ENCODE data around the gene DENND5A.
A peak's percentile ranks its signal among the peaks of the same experiment; 100 is the strongest.
"Not testable (repeated sequence)": the region's sequence is repeated elsewhere in the genome, so short reads cannot be mapped to it uniquely, and the experiment has no call there.

The DENND5A gene

GRCh38 chr11:9230296-9230695, 34.9 kb downstream of the DENND5A start:
- no peak overlapping the region for H3K4me3 ChIP-seq (ENCODE audit: low read depth, low read length)
- DNase-seq (ENCODE audit: low read depth) = no peak
- in situ Hi-C loops (cut with HindIII; ENCODE audit: low sequenced_read_pairs) = no loop called here
- no peak for TF ChIP-seq CTCF (IDR thresholded peaks at IDR 0.05; ENCODE audit: low read depth, low read length, missing control alignments)

- DNase-seq (ENCODE audit: low read depth) = no peak
- in situ Hi-C loops (cut with HindIII; ENCODE audit: low sequenced_read_pairs) = no loop called here
- TF ChIP-seq CTCF (IDR thresholded peaks at IDR 0.05; ENCODE audit: low read depth, low read length, missing control alignments) = no peak
- no peak overlapping the region for H3K4me3 ChIP-seq (ENCODE audit: low read depth, low read length)
Observed at GRCh38 chr11:9228091-9228490, 37.1 kb downstream of the DENND5A start.

- in situ Hi-C loops (cut with HindIII; ENCODE audit: low sequenced_read_pairs) = no loop called here
- no peak for TF ChIP-seq CTCF (IDR thresholded peaks at IDR 0.05; ENCODE audit: low read depth, low read length, missing control alignments)
- H3K4me3 ChIP-seq (ENCODE audit: low read depth, low read length) = no peak overlapping the region
- DNase-seq (ENCODE audit: low read depth) = no peak
Observed at GRCh38 chr11:9225748-9226298, 39.3 kb downstream of the DENND5A start.

- in situ Hi-C loops (cut with HindIII; ENCODE audit: low sequenced_read_pairs) = no loop called here
- H3K4me3 ChIP-seq (ENCODE audit: low read depth, low read length) = no peak overlapping the region
- no peak for TF ChIP-seq CTCF (IDR thresholded peaks at IDR 0.05; ENCODE audit: low read depth, low read length, missing control alignments)
- no peak for DNase-seq (ENCODE audit: low read depth)
Observed at GRCh38 chr11:9222654-9223053, 42.5 kb downstream of the DENND5A start.

- H3K4me3 ChIP-seq (ENCODE audit: low read depth, low read length); DNase-seq (ENCODE audit: low read depth); in situ Hi-C loops (cut with HindIII; ENCODE audit: low sequenced_read_pairs): not testable (repeated sequence)
Observed at GRCh38 chr11:9220853-9221252, 44.3 kb downstream of the DENND5A start.

- DNase-seq (ENCODE audit: low read depth) = peak; percentile 79
- in situ Hi-C loops (cut with HindIII; ENCODE audit: low sequenced_read_pairs) = no loop called here
- no peak for TF ChIP-seq CTCF (IDR thresholded peaks at IDR 0.05; ENCODE audit: low read depth, low read length, missing control alignments)
- no peak overlapping the region for H3K4me3 ChIP-seq (ENCODE audit: low read depth, low read length)
Observed at GRCh38 chr11:9219572-9219971, 45.6 kb downstream of the DENND5A start.

GRCh38 chr11:9219115-9219514, 46.0 kb downstream of the DENND5A start:
- no peak for TF ChIP-seq CTCF (IDR thresholded peaks at IDR 0.05; ENCODE audit: low read depth, low read length, missing control alignments)
- DNase-seq (ENCODE audit: low read depth) = no peak
- in situ Hi-C loops (cut with HindIII; ENCODE audit: low sequenced_read_pairs) = no loop called here

More at GRCh38 chr11:9219115-9219514, 46.0 kb downstream of the DENND5A start:
- H3K4me3 ChIP-seq (ENCODE audit: low read depth, low read length) = no peak overlapping the region
